ENCODE data around the gene PPP1R15A. TPM values are rescaled to one million over a fixed set of nuclear protein-coding genes. Genes with fewer than 3 reads are reported as not detected.

The PPP1R15A gene
- total RNA-seq, 4 donors from 2014 or later = 40.3 to 98.7 (median 64.4) TPM

GRCh38 chr19:48859711-48860572 is 12.3 kb upstream of the PPP1R15A start:
- H3K4me3 ChIP-seq = no peak overlapping the region
- H3K36me3 ChIP-seq = peaks cover 0 to 37% (median 14%) of the 10 kb centered on the region in 4 donors
- 88% methylated on average over 30 of the region's 30 CpGs for WGBS
- no peaks in the 10 kb centered on the region for H3K27me3 ChIP-seq
- H3K4me1 ChIP-seq = peaks cover 0 to 4% (median 0%) of the 10 kb centered on the region in 4 donors
- no peak for DNase-seq (ENCODE audit: extremely low spot score)
- intact Hi-C loops (cut with DNase I) = no loop called here
- TF ChIP-seq EP300 (IDR thresholded peaks at IDR 0.05) (no peak), POLR2A (IDR thresholded peaks at IDR 0.05; ENCODE audit: low read depth) (no peak), POLR2AphosphoS5 (IDR thresholded peaks at IDR 0.05) (no peak)
- TF ChIP-seq, protein P1, sequence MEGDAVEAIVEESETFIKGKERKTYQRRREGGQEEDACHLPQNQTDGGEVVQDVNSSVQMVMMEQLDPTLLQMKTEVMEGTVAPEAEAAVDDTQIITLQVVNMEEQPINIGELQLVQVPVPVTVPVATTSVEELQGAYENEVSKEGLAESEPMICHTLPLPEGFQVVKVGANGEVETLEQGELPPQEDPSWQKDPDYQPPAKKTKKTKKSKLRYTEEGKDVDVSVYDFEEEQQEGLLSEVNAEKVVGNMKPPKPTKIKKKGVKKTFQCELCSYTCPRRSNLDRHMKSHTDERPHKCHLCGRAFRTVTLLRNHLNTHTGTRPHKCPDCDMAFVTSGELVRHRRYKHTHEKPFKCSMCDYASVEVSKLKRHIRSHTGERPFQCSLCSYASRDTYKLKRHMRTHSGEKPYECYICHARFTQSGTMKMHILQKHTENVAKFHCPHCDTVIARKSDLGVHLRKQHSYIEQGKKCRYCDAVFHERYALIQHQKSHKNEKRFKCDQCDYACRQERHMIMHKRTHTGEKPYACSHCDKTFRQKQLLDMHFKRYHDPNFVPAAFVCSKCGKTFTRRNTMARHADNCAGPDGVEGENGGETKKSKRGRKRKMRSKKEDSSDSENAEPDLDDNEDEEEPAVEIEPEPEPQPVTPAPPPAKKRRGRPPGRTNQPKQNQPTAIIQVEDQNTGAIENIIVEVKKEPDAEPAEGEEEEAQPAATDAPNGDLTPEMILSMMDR (IDR thresholded peaks at IDR 0.05) = no peak
- H3K9me3 ChIP-seq = no peaks in the 10 kb centered on the region
- H3K27ac ChIP-seq (replicated peaks in 1 of 4) = no peak overlapping the region

GRCh38 chr19:48861313-48861712 is 10.9 kb upstream of the PPP1R15A start:
- TF ChIP-seq POLR2AphosphoS5 (IDR thresholded peaks at IDR 0.05) (no peak), EP300 (IDR thresholded peaks at IDR 0.05) (no peak), POLR2A (IDR thresholded peaks at IDR 0.05; ENCODE audit: low read depth) (no peak)
- TF ChIP-seq, protein P1 (IDR thresholded peaks at IDR 0.05) = no peak
- no peak for DNase-seq (ENCODE audit: extremely low spot score)
- no peak overlapping the region for H3K27ac ChIP-seq (replicated peaks in 1 of 4)
- H3K4me1 ChIP-seq = peaks cover 0 to 8% (median under 1%) of the 10 kb centered on the region in 4 donors
- H3K4me3 ChIP-seq = no peak overlapping the region
- H3K27me3 ChIP-seq = no peaks in the 10 kb centered on the region
- H3K36me3 ChIP-seq = peaks cover 0 to 38% (median 15%) of the 10 kb centered on the region in 4 donors
- H3K9me3 ChIP-seq = no peaks in the 10 kb centered on the region
- intact Hi-C loops (cut with DNase I) = no loop called here
- 89% methylated on average over 16 of the region's 18 CpGs for WGBS

- Histone ChIP-seq H3K4me1 (peaks cover 11 to 23% (median 15%) of the 10 kb centered on the region in 4 donors), H3K9me3 (no peaks in the 10 kb centered on the region), H3K36me3 (peaks cover 0 to 35% (median 15%) of the 10 kb centered on the region in 4 donors), H3K4me3 (no peak overlapping the region), H3K27ac (replicated peaks in 1 of 4) (no peak overlapping the region), H3K27me3 (no peaks in the 10 kb centered on the region)
- intact Hi-C loops (cut with DNase I) = no loop called here
- TF ChIP-seq, protein P1 (IDR thresholded peaks at IDR 0.05) = no peak
- TF ChIP-seq EP300 (IDR thresholded peaks at IDR 0.05) = no peak
- no peak for TF ChIP-seq POLR2A (IDR thresholded peaks at IDR 0.05; ENCODE audit: low read depth)
- no peak for TF ChIP-seq POLR2AphosphoS5 (IDR thresholded peaks at IDR 0.05)
- WGBS = 88% methylated on average over 7 of the region's 7 CpGs
- no peak for DNase-seq (ENCODE audit: extremely low spot score)
Measured at GRCh38 chr19:48862827-48863226, 9.4 kb upstream of the PPP1R15A start.

DNA sequence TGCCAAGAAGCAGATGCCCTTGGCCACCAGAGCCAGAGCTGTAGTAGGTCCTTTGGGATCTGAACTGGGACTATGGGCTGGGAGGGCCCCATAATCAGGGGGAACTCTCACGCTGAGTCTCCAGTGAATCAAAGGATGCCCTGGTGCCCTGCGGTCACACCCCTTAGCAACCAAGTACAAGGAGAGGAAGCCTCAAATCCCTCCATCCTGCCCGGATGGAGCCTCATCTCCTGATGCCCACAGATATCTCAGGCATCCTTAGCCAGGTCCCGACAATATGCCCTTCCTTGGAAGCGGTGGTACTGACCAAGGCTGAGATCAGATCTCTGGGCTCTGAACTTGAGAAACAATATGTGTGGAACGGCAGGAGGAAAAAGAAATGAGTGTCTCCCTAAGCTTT is 5.5 kb upstream of the PPP1R15A start:
- H3K27me3 ChIP-seq = no peaks in the 10 kb centered on the region
- H3K4me3 ChIP-seq = peak overlapping the region in 3 of 4 donors; percentile 44 to 57 (median 48)
- intact Hi-C loops (cut with DNase I) = no loop called here
- peaks cover 23 to 33% (median 28%) of the 10 kb centered on the region in 4 donors for H3K4me1 ChIP-seq
- peaks cover 0 to 13% (median 5%) of the 10 kb centered on the region in 4 donors for H3K36me3 ChIP-seq
- 68% methylated on average over 5 of the region's 6 CpGs for WGBS
- no peak for TF ChIP-seq EP300 (IDR thresholded peaks at IDR 0.05)
- no peak for TF ChIP-seq POLR2AphosphoS5 (IDR thresholded peaks at IDR 0.05)
- TF ChIP-seq, protein P1 (IDR thresholded peaks at IDR 0.05) = no peak
- no peak for TF ChIP-seq POLR2A (IDR thresholded peaks at IDR 0.05; ENCODE audit: low read depth)
- H3K27ac ChIP-seq (replicated peaks in 1 of 4) = peak overlapping the region in 3 of 4 donors; percentile 7 to 84 (median 82)
- no peak for DNase-seq (ENCODE audit: extremely low spot score)
- no peaks in the 10 kb centered on the region for H3K9me3 ChIP-seq

Measured in esophagus muscularis mucosa (tissue), 4 donors.